Ishikawa (cell line): ENCODE data around the gene GRB10.

Experiments
- CEBPB ChIP-seq: IDR thresholded peaks from 2 replicates; pipeline ENCODE4 v1.6.1; 2012
- CREB1 ChIP-seq: IDR thresholded peaks from 2 replicates; pipeline ENCODE4 v1.6.1; 2012; ENCODE audit warnings: low read depth
- EGR1 ChIP-seq: IDR thresholded peaks from 2 replicates; pipeline ENCODE4 v1.6.1; 2012
- EP300 ChIP-seq: IDR thresholded peaks from 2 replicates; pipeline ENCODE4 v1.6.1; 2012; ENCODE audit warnings: borderline replicate concordance
- FOXM1 ChIP-seq: IDR thresholded peaks from 2 replicates; pipeline ENCODE4 v1.6.1; 2012; ENCODE audit warnings: low read depth, borderline replicate concordance
- NFIC ChIP-seq: IDR thresholded peaks from 2 replicates; pipeline ENCODE4 v1.6.1; 2012
- RAD21 ChIP-seq: IDR thresholded peaks from 2 replicates; pipeline ENCODE4 v1.6.1; 2012; ENCODE audit warnings: low read depth
- REST ChIP-seq: IDR thresholded peaks from 2 replicates; pipeline ENCODE4 v1.6.1; 2012; ENCODE audit warnings: low read depth, mild to moderate bottlenecking
- TAF1 ChIP-seq: IDR thresholded peaks from 2 replicates; pipeline ENCODE4 v1.6.1; 2012; ENCODE audit warnings: low read depth, mild to moderate bottlenecking
- TCF12 ChIP-seq: IDR thresholded peaks from 2 replicates; pipeline ENCODE4 v1.6.1; 2012; ENCODE audit warnings: low read depth
- TEAD4 ChIP-seq: IDR thresholded peaks from 2 replicates; pipeline ENCODE4 v1.6.1; 2012
- YY1 ChIP-seq: IDR thresholded peaks from 2 replicates; pipeline ENCODE4 v1.6.1; 2012; ENCODE audit warnings: low read depth
- ZBTB7A ChIP-seq: IDR thresholded peaks from 2 replicates; pipeline ENCODE4 v1.6.1; 2012; ENCODE audit warnings: low read depth
- TF ChIP-seq, protein P1 (sequence below): IDR thresholded peaks from 2 replicates; pipeline ENCODE4 v1.6.1; 2012
- TF ChIP-seq, protein P2 (sequence below): IDR thresholded peaks from 2 replicates; pipeline ENCODE4 v1.6.1; 2012

The GRB10 gene

DNA sequence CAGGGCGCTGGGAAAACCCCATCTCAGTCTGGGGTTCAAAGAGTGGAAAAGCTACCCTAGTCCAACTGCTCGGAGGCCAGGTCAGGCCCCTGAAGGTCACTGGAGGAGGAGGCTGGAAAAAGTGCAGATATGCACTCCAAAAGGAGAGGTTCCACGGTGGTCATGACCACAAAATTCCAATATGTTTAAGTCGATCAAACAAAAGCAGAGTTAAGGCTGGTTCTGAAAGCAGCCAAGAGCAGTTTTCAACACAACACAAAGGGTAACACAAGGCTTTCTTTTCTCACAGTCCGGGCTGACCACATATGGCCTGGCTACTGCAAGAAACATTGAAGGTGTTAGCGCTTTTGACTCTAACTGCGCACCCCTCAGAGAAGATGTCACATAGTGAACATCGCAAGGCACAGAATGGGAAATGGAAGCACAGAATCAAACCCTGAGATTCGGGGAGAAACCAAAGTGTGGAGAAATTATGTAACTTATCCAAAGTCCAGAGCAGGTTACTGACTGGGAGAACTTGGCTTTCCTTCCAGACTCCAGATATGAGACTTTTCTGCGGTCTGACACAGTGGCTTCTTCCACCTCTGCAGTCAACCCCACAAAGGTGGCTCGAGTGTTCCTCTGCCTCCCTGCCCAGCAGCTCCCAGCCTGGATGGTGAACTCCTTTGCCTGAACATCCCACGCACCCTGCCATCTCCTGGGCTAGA lies 1.3 kb upstream of the GRB10 start:
- no peak for TF ChIP-seq YY1
- no peak for TF ChIP-seq EP300
- no peak for TF ChIP-seq NFIC
- no peak for TF ChIP-seq REST
- TF ChIP-seq, protein P1, sequence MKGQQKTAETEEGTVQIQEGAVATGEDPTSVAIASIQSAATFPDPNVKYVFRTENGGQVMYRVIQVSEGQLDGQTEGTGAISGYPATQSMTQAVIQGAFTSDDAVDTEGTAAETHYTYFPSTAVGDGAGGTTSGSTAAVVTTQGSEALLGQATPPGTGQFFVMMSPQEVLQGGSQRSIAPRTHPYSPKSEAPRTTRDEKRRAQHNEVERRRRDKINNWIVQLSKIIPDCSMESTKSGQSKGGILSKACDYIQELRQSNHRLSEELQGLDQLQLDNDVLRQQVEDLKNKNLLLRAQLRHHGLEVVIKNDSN: no peak
- TF ChIP-seq EGR1: no peak
- no peak for TF ChIP-seq CEBPB
- TF ChIP-seq FOXM1: no peak
- no peak for TF ChIP-seq CREB1
- no peak for TF ChIP-seq TEAD4
- TF ChIP-seq ZBTB7A: no peak
- TF ChIP-seq TAF1: no peak
- TF ChIP-seq, protein P2, sequence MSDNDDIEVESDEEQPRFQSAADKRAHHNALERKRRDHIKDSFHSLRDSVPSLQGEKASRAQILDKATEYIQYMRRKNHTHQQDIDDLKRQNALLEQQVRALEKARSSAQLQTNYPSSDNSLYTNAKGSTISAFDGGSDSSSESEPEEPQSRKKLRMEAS: no peak
- no peak for TF ChIP-seq RAD21
- no peak for TF ChIP-seq TCF12

- TF ChIP-seq, protein P2: no peak
- no peak for TF ChIP-seq CEBPB
- TF ChIP-seq ZBTB7A: no peak
- no peak for TF ChIP-seq TCF12
- no peak for TF ChIP-seq EP300
- TF ChIP-seq EGR1: no peak
These were observed 607 bp upstream of the GRB10 start for GRCh38 chr7:50783303-50783702.

DNA sequence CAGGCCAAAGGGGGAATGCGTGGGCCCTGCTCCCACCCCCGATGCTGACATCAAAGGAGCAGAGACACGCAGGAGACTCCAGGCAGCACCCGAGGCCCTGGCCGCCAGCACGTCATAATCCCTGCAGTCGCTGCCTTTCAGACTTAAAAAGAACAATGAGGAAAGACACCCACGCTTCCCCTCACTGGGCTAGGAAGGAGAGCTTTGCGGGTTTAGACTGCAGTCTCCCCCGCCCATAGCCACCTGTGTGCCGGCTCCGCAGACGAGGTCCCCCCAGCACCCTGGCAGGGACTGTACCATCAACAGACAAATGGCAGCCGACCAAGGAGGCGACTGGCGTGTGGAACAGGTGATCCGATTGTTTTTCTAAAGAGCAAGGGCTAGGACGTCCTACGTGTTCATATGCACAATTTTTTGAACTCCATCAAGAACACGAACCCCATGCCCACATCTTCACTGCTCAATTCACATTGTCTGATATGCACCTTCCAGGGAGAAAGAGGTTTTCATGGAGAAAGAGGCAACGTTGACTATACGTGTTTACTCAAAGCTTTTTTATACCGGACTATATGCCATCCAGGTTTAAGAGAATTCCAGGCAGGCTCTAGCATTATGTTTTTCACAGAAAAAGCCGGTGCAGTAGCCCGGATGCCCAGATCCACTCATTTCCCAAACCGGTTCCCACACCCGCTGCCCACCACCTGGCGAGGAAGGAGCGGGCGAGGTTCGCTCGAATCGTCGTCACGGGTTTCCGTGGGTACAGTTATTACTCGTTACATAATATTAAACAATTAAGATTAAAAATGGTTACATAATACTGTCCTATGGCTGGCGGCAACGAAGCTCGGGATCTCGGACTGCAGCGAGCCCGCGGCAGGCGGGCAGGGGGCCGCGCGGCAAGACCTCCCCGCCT lies 1.1 kb downstream of the GRB10 start:
- TF ChIP-seq TEAD4 (no peak), NFIC (no peak), ZBTB7A (no peak), TAF1 (no peak), EGR1 (no peak), TCF12 (no peak), EP300 (no peak), RAD21 (no peak), YY1 (no peak), CREB1 (no peak)
- TF ChIP-seq, protein P2: no peak
- TF ChIP-seq, protein P1: no peak

- TF ChIP-seq REST (no peak), FOXM1 (no peak), EP300 (no peak), TCF12 (no peak)
- TF ChIP-seq, protein P1: no peak
These were observed 2.3 kb downstream of the GRB10 start for GRCh38 chr7:50780436-50780835.

- TF ChIP-seq, protein P2: no peak
- no peak for TF ChIP-seq NFIC
- TF ChIP-seq REST: no peak
- TF ChIP-seq FOXM1: no peak
- TF ChIP-seq TCF12: no peak
- TF ChIP-seq CREB1: no peak
- TF ChIP-seq EP300: no peak
- TF ChIP-seq, protein P1: no peak
- TF ChIP-seq EGR1: no peak
- no peak for TF ChIP-seq TEAD4
- no peak for TF ChIP-seq TAF1
- TF ChIP-seq RAD21: no peak
- no peak for TF ChIP-seq CEBPB
- no peak for TF ChIP-seq YY1
- TF ChIP-seq ZBTB7A: no peak
These were observed 3.3 kb downstream of the GRB10 start for GRCh38 chr7:50779427-50779826.
